Measurements from ENCODE around the gene SNX9.

- no peak for TF ChIP-seq POLR2A (IDR thresholded peaks at IDR 0.05)
- TF ChIP-seq CTCF (IDR thresholded peaks at IDR 0.05) = no peak
Observed at GRCh38 chr6:157967020-157967419, 144.0 kb downstream of the SNX9 start.
